WTC11 (cell line): ENCODE measurements around the gene ACCSL. TPM values are rescaled to one million over a fixed set of nuclear protein-coding genes. Genes with fewer than 3 reads are reported as not detected.

ENCODE experiments used
- ATAC-seq: fragments of 200-7000 bp; cut with Tn5 transposase; 2 replicates; pipeline ENCODE4 v1.10.0; 2021; ENCODE audit warnings: mild to moderate bottlenecking, moderate library complexity
- CTCF ChIA-PET: fragments of 300-600 bp; sonication (Branson Sonifier 250); formaldehyde crosslinking; loops from one replicate; lab custom pipeline; 2021; ENCODE audit warnings: antibody characterized with exemption; lab: Charles Lee
- POLR2A ChIA-PET: fragments of 350-600 bp; sonication (Branson Sonifier 250); formaldehyde crosslinking; loops from one replicate; lab custom pipeline; 2021; ENCODE audit warnings: antibody characterized with exemption; lab: Charles Lee
- DNase-seq: peaks from one replicate; pipeline ENCODE4 v3.0.0; 2021; ENCODE audit warnings: low spot score
- H3K27ac Mint-ChIP-seq: 2 replicates; pipeline ENCODE4 v1.8.0; 2021; ENCODE audit warnings: mixed read lengths
- H3K27me3 Mint-ChIP-seq: 2 replicates; pipeline ENCODE4 v1.8.0; 2021; ENCODE audit warnings: low read depth, mild to moderate bottlenecking, moderate library complexity, mixed read lengths
- H3K36me3 Mint-ChIP-seq: 2 replicates; pipeline ENCODE4 v1.8.0; 2021; ENCODE audit warnings: mixed read lengths
- H3K4me1 Mint-ChIP-seq: 2 replicates; pipeline ENCODE4 v1.8.0; 2022; ENCODE audit warnings: mixed read lengths
- H3K4me3 Mint-ChIP-seq: 2 replicates; pipeline ENCODE4 v1.8.0; 2021; ENCODE audit warnings: mild to moderate bottlenecking, moderate library complexity, mixed read lengths
- H3K9me3 Mint-ChIP-seq: 2 replicates; pipeline ENCODE4 v1.8.0; 2021; ENCODE audit warnings: mixed read lengths
- ATF1 ChIP-seq: sonication (generic); formaldehyde crosslinking; IDR thresholded peaks from 2 replicates; pipeline ENCODE4 v1.8.1; 2023; ENCODE audit warnings: mild to moderate bottlenecking, moderate library complexity, missing genetic modification reagents
- ATF6 ChIP-seq: sonication (generic); formaldehyde crosslinking; IDR thresholded peaks from 2 replicates; pipeline ENCODE4 v1.8.1; 2023; ENCODE audit warnings: mild to moderate bottlenecking, missing genetic modification reagents
- CREM ChIP-seq: sonication (generic); formaldehyde crosslinking; IDR thresholded peaks from 2 replicates; pipeline ENCODE4 v1.8.1; 2022; ENCODE audit warnings: mild to moderate bottlenecking, missing genetic modification reagents, moderate library complexity
- CTCF ChIP-seq: fragments of 200-600 bp; IDR thresholded peaks from 2 replicates; pipeline ENCODE4 v1.8.0; 2022; ENCODE audit warnings: antibody characterized with exemption
- EMX1 ChIP-seq: fragments of 250-450 bp; sonication (Bioruptor Pico); IDR thresholded peaks from 2 replicates; pipeline ENCODE4 v1.8.0; 2021; ENCODE audit warnings: mild to moderate bottlenecking
- ETV6 ChIP-seq: sonication (generic); formaldehyde crosslinking; IDR thresholded peaks from 2 replicates; pipeline ENCODE4 v1.8.1; 2022; ENCODE audit warnings: mild to moderate bottlenecking, missing genetic modification reagents
- FOXK1 ChIP-seq: sonication (generic); formaldehyde crosslinking; IDR thresholded peaks from 2 replicates; pipeline ENCODE4 v1.8.0; 2022; ENCODE audit warnings: mild to moderate bottlenecking, moderate library complexity, missing genetic modification reagents
- FOXP1 ChIP-seq: sonication (generic); formaldehyde crosslinking; IDR thresholded peaks from 2 replicates; pipeline ENCODE4 v1.8.0; 2022; ENCODE audit warnings: missing genetic modification reagents, mild to moderate bottlenecking, moderate library complexity, borderline replicate concordance
- HMGXB4 ChIP-seq: sonication (generic); formaldehyde crosslinking; IDR thresholded peaks from 2 replicates; pipeline ENCODE4 v1.8.1; 2023; ENCODE audit warnings: mild to moderate bottlenecking, moderate library complexity, missing genetic modification reagents
- MAX ChIP-seq: sonication (generic); formaldehyde crosslinking; IDR thresholded peaks from 2 replicates; pipeline ENCODE4 v1.8.0; 2022; ENCODE audit warnings: mild to moderate bottlenecking, missing genetic modification reagents
- MXD4 ChIP-seq: fragments of 250-450 bp; sonication (Bioruptor Pico); IDR thresholded peaks from 2 replicates; pipeline ENCODE4 v1.8.0; 2021; ENCODE audit warnings: mild to moderate bottlenecking, moderate library complexity, borderline replicate concordance
- MYBL2 ChIP-seq: sonication (generic); formaldehyde crosslinking; IDR thresholded peaks from 2 replicates; pipeline ENCODE4 v1.8.1; 2023; ENCODE audit warnings: mild to moderate bottlenecking, moderate library complexity, missing genetic modification reagents
- NR1H2 ChIP-seq: sonication (generic); formaldehyde crosslinking; IDR thresholded peaks from 2 replicates; pipeline ENCODE4 v1.9.0; 2021; ENCODE audit warnings: mild to moderate bottlenecking, moderate library complexity, missing genetic modification reagents
- PREB ChIP-seq: sonication (generic); formaldehyde crosslinking; IDR thresholded peaks from 2 replicates; pipeline ENCODE4 v1.8.1; 2022; ENCODE audit warnings: mild to moderate bottlenecking, missing genetic modification reagents, moderate library complexity, borderline replicate concordance
- TEAD1 ChIP-seq: sonication (generic); formaldehyde crosslinking; IDR thresholded peaks from 2 replicates; pipeline ENCODE4 v1.8.0; 2022; ENCODE audit warnings: mild to moderate bottlenecking, missing genetic modification reagents
- TEAD4 ChIP-seq: sonication (generic); formaldehyde crosslinking; IDR thresholded peaks from 2 replicates; pipeline ENCODE4 v1.8.0; 2022; ENCODE audit warnings: mild to moderate bottlenecking, missing genetic modification reagents
- USF1 ChIP-seq: sonication (generic); formaldehyde crosslinking; IDR thresholded peaks from 2 replicates; pipeline ENCODE4 v1.8.0; 2022; ENCODE audit warnings: mild to moderate bottlenecking, missing genetic modification reagents
- ZBTB21 ChIP-seq: sonication (generic); formaldehyde crosslinking; IDR thresholded peaks from 2 replicates; pipeline ENCODE4 v1.8.1; 2023; ENCODE audit warnings: mild to moderate bottlenecking, missing genetic modification reagents, borderline replicate concordance
- ZBTB43 ChIP-seq: sonication (generic); formaldehyde crosslinking; IDR thresholded peaks from 2 replicates; pipeline ENCODE4 v1.8.1; 2023; ENCODE audit warnings: mild to moderate bottlenecking, missing genetic modification reagents
- ZNF232 ChIP-seq: sonication (generic); formaldehyde crosslinking; IDR thresholded peaks from 2 replicates; pipeline ENCODE4 v1.8.0; 2022; ENCODE audit warnings: mild to moderate bottlenecking, missing genetic modification reagents
- ZNF396 ChIP-seq: fragments of 250-450 bp; sonication (Bioruptor Pico); IDR thresholded peaks from 2 replicates; pipeline ENCODE4 v1.8.0; 2021; ENCODE audit warnings: mild to moderate bottlenecking, moderate library complexity, borderline replicate concordance
- ZNF423 ChIP-seq: fragments of 250-450 bp; sonication (Bioruptor Pico); IDR thresholded peaks from 2 replicates; pipeline ENCODE4 v2.1.2; 2022; ENCODE audit warnings: mild to moderate bottlenecking, moderate library complexity
- total RNA-seq: library from RNA; stranded (reverse); gene quantifications from 3 replicates; pipeline ENCODE4 v1.2.3, GENCODE V29; 2021

ACCSL gene
- total RNA-seq, 1 experiment from 2014 or later = not detected

- Mint-ChIP-seq H3K9me3 (peaks cover 16% of the 10 kb centered on the region), H3K27ac (no peak overlapping the region), H3K27me3 (peaks cover 2% of the 10 kb centered on the region), H3K4me3 (no peak overlapping the region), H3K4me1 (no peaks in the 10 kb centered on the region), H3K36me3 (peaks cover 6% of the 10 kb centered on the region)
- ChIA-PET POLR2A (no interaction called here), CTCF (interaction anchor here (0.6 to 3.6 kb wide), 10 partner anchors 9 to 447 kb away, joined by 3 to 21 read pairs (median 4); no protein-coding TSS in a partner anchor)
- peak; percentile 98 for ATAC-seq
- DNase-seq = peak; percentile 81
- TF ChIP-seq CTCF (peak; percentile 48; the same call in 1 of the 2 replicates), ZNF396 (CRISPR knock-in tag) (no peak)
Measured at GRCh38 chr11:44036811-44037657, 10.7 kb upstream of the ACCSL start.

GRCh38 chr11:44037658-44037998 lies 10.2 kb upstream of the ACCSL start:
- ATAC-seq = peak; percentile 19
- no peak for DNase-seq
- POLR2A ChIA-PET = no interaction called here

GRCh38 chr11:44043157-44043556 lies 4.6 kb upstream of the ACCSL start:
- peaks cover 2% of the 10 kb centered on the region for H3K27me3 Mint-ChIP-seq
- TF ChIP-seq PREB (CRISPR knock-in tag) (no peak), FOXP1 (CRISPR knock-in tag) (no peak), HMGXB4 (CRISPR knock-in tag) (no peak), NR1H2 (CRISPR knock-in tag) (no peak), ATF6 (CRISPR knock-in tag) (no peak), CREM (CRISPR knock-in tag) (no peak), MAX (CRISPR knock-in tag) (no peak)

More at GRCh38 chr11:44037658-44037998, 10.2 kb upstream of the ACCSL start:
- Mint-ChIP-seq H3K9me3 (peaks cover 16% of the 10 kb centered on the region), H3K27ac (no peak overlapping the region), H3K4me3 (no peak overlapping the region), H3K36me3 (peaks cover 6% of the 10 kb centered on the region), H3K4me1 (no peaks in the 10 kb centered on the region), H3K27me3 (peaks cover 2% of the 10 kb centered on the region)
- no peak for TF ChIP-seq ATF1 (CRISPR knock-in tag)
- no peak for TF ChIP-seq FOXK1 (CRISPR knock-in tag)
- no peak for TF ChIP-seq ZNF423 (CRISPR knock-in tag)
- TF ChIP-seq TEAD4 = no peak
- TF ChIP-seq USF1 = no peak
- no peak for TF ChIP-seq EMX1 (CRISPR knock-in tag)
- TF ChIP-seq ZBTB21 (CRISPR knock-in tag) = no peak
- no peak for TF ChIP-seq ZNF232 (CRISPR knock-in tag)
- TF ChIP-seq MYBL2 (CRISPR knock-in tag) = no peak
- no peak for TF ChIP-seq ZBTB43 (CRISPR knock-in tag)
- no peak for TF ChIP-seq MXD4
- no peak for TF ChIP-seq ETV6 (CRISPR knock-in tag)
- TF ChIP-seq TEAD1 = no peak
- CTCF ChIA-PET = interaction anchor here (0.6 to 3.6 kb wide), 9 partner anchors 9 to 447 kb away, joined by 3 to 21 read pairs (median 4); no protein-coding TSS in a partner anchor

More at GRCh38 chr11:44043157-44043556, 4.6 kb upstream of the ACCSL start:
- no peak for ATAC-seq
- ChIA-PET CTCF (interaction anchor here (0.7 to 1.7 kb wide), 5 partner anchors 12 to 779 kb away, joined by 3 to 8 read pairs (median 3); partner anchors contain the start of gene EXT2), POLR2A (interaction anchor here (1.0 kb wide), 1 partner anchor 30 kb away, joined by 3 read pairs; no protein-coding TSS in a partner anchor)
- peaks cover 16% of the 10 kb centered on the region for H3K9me3 Mint-ChIP-seq
- H3K4me3 Mint-ChIP-seq = no peak overlapping the region
- no peak for DNase-seq
- H3K27ac Mint-ChIP-seq = no peak overlapping the region
- peaks cover 6% of the 10 kb centered on the region for H3K36me3 Mint-ChIP-seq
- no peaks in the 10 kb centered on the region for H3K4me1 Mint-ChIP-seq
